Ectodermal cell (in vitro differentiated cells): Measurements from ENCODE around the gene NDUFAF7.
"Not testable (repeated sequence)": the region's sequence is repeated elsewhere in the genome, so short reads cannot be mapped to it uniquely, and the experiment has no call there.

Source experiments
- H3K27ac ChIP-seq: 2 replicates; pipeline ENCODE4 v1.7.0; 2013; ENCODE audit warnings: mild to moderate bottlenecking, low read depth, low read length; ENCODE audit not compliant: insufficient read depth, poor library complexity, severe bottlenecking
- H3K27me3 ChIP-seq: 2 replicates; pipeline ENCODE4 v1.7.0; 2013; ENCODE audit warnings: mild to moderate bottlenecking, low read length; ENCODE audit not compliant: insufficient read depth, control insufficient read depth, poor library complexity, severe bottlenecking
- H3K36me3 ChIP-seq: one replicate; pipeline ENCODE4 v1.7.0; 2013; ENCODE audit warnings: low read length; ENCODE audit not compliant: control insufficient read depth, insufficient read depth
- H3K4me1 ChIP-seq: one replicate; pipeline ENCODE4 v1.7.0; 2013; ENCODE audit warnings: low read length; ENCODE audit not compliant: control insufficient read depth, insufficient read depth
- H3K4me3 ChIP-seq: 2 replicates; pipeline ENCODE4 v1.7.0; 2013; ENCODE audit warnings: low read depth, low read length, control low read depth; ENCODE audit not compliant: insufficient read depth
- H3K9me3 ChIP-seq: 2 replicates; pipeline ENCODE4 v1.7.0; 2013; ENCODE audit warnings: mild to moderate bottlenecking, low read length, moderate library complexity; ENCODE audit not compliant: control insufficient read depth
- WGBS, 2 experiments: methylation state at CpG; one replicate each; pipeline ENCODE4 v1.1.7; 2013; ENCODE audit warnings: missing lambda C conversion rate in 2 of 2; 5-methylcytosine and 5-hydroxymethylcytosine counted together

Gene NDUFAF7

DNA sequence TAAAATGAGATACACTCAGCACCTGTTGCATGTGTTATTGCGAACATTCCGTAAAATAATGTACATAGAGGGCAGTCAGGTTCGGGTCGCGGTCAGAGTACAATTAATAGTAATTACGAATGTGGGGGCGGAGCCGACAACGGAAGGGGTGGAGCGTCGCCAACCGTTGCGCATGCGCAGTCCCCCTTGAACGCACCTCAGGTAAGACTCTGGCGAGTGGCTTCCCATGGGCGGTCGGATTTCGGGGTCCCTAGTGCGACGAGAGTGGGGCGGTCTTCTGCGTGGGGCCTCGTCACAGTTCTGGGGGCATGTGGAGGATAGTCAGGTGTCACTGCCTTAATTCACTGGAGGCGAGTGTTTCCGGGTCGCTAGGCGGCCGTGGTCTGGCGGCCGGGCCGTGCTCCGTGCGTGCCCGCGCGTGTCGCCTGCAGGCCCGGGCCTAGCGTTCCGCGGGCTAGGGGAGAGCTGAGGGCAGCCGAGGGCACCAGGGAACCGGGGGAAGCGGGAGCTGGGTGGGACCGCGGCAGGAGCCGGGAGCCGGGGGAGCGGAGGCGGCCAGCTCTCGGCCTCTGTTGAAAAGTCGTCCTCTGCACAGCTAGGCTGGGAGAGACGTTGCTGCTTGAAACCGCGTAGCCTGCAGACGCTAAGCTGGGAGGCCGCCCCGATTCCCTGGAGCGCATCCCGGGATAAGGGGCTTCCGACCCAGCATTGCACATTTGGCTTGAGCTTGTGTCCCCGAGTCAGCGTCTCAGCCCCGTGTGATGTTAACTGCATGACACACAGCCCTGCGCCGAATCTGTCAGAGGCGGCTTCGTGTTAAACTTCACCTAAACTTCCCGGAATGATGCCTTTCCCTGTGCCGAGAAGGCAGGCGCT is 34.9 kb upstream of the NDUFAF7 start, which contains the start of gene CEBPZOS:
TSS of gene CEBPZOS (plus strand) at position 177 of the 876 bp plus-strand sequence. CDS start 3,209 bp downstream, outside the sequence.
- Histone ChIP-seq H3K4me3 (peak within 1 kb of the TSS; percentile 51), H3K9me3 (no peaks in the 10 kb centered on the region), H3K36me3 (no peaks in the 10 kb centered on the region), H3K27ac (no peak within 1 kb of the TSS), H3K27me3 (no peaks in the 10 kb centered on the region), H3K4me1 (peaks cover 3% of the 10 kb centered on the region)
- 63 to 65% methylated on average over 72 of the region's 72 CpGs for WGBS, 2 experiments

DNA sequence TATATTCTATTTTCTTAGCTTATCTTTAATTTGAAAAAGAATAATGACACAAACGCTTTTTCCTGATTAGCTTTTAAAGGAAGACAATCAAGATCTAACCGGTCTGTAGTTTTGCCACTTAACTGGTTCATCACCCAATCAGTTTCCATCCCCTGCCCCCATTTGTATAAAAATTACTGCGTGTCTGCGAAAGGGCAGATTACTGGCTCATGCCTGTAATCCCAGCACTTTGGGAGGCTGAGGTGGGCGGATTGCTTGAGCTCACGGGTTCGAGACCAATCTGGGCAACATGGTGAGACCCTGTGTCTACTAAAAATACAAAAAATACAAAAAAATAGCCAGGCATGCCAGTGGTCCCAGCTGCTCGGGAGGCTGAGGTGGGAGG is 32.8 kb upstream of the NDUFAF7 start:
- peaks cover 2% of the 10 kb centered on the region for H3K9me3 ChIP-seq
- H3K4me3 ChIP-seq: no peak overlapping the region
- H3K4me1 ChIP-seq: no peaks in the 10 kb centered on the region
- no peaks in the 10 kb centered on the region for H3K27me3 ChIP-seq
- no peak overlapping the region for H3K27ac ChIP-seq
- WGBS, 2 experiments: 77 to 83% methylated on average over 8 of the region's 8 CpGs
- peaks cover 13% of the 10 kb centered on the region for H3K36me3 ChIP-seq

DNA sequence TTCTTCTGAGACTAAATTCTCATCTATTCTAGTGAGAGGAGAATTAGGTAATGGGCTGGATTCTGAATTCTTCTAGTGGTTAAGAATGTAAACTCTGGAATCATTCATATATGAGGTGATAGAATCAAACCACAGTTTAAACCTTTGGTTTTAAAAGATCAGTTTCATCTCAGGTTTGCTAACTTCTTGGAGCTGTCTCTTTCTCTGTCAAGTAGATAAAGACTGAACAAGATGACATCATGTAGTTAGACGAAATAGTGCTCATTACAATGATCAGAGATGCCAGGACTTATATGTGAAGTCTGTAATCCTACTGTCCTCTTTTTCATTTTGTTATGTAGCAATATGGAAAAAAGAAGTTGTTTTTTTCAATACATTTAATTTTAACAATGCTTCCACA is 30.2 kb upstream of the NDUFAF7 start:
- no peak overlapping the region for H3K27ac ChIP-seq
- 100% methylated on average over 1 of the region's 1 CpG for WGBS, 2 experiments
- no peaks in the 10 kb centered on the region for H3K27me3 ChIP-seq
- peaks cover 26% of the 10 kb centered on the region for H3K36me3 ChIP-seq
- peaks cover 5% of the 10 kb centered on the region for H3K9me3 ChIP-seq
- no peaks in the 10 kb centered on the region for H3K4me1 ChIP-seq
- H3K4me3 ChIP-seq: no peak overlapping the region

DNA sequence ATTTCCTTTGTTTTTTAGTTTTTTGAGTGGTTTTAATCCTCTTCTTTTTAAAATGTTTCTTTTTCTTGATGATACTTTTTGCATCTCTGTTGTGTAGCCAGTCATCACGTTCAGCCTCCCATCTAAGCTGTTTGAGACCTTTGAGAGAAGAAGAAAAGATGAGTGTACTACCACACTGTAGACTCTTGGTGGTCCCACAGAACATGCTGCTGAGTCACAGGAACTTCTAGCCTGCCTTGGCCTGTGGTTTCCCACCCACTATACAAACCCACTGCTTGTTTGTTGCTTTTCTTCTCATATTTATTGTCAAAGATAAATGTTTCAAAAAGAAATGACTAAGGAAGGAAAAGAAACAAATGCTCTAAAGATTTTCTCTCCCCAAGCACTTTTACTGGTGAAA is 29.7 kb upstream of the NDUFAF7 start:
- 70 to 92% methylated on average over 1 of the region's 1 CpG for WGBS, 2 experiments
- H3K36me3 ChIP-seq: peaks cover 31% of the 10 kb centered on the region

DNA sequence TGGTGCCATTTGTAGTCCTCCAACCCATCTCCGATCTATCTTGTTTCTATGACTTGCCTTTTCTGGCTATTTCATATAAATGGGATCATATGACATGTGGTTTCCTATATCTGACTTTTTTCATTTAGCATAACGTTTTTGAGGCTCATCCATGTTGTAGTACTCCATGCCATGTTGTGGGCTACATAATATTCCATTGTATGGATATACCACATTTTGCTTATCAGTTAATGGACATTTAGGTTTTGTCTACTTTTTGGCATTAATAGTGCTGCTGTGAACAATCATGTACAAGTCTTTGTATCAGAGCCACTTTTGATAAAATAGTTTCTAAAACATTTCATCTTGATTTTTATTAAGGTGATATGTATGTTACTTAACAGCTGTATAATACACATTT is 27.8 kb upstream of the NDUFAF7 start:
- Histone ChIP-seq H3K4me1 (no peaks in the 10 kb centered on the region), H3K27ac (no peak overlapping the region), H3K9me3 (peaks cover 5% of the 10 kb centered on the region), H3K36me3 (peaks cover 46% of the 10 kb centered on the region), H3K27me3 (no peaks in the 10 kb centered on the region), H3K4me3 (no peak overlapping the region)
- 85 to 100% methylated on average over 1 to 2 of the region's 2 CpGs for WGBS, 2 experiments

More for the DNA sequence above, 29.7 kb upstream of the NDUFAF7 start:
- Histone ChIP-seq H3K27ac (no peak overlapping the region), H3K27me3 (no peaks in the 10 kb centered on the region), H3K4me1 (no peaks in the 10 kb centered on the region), H3K9me3 (peaks cover 5% of the 10 kb centered on the region), H3K4me3 (no peak overlapping the region)

DNA sequence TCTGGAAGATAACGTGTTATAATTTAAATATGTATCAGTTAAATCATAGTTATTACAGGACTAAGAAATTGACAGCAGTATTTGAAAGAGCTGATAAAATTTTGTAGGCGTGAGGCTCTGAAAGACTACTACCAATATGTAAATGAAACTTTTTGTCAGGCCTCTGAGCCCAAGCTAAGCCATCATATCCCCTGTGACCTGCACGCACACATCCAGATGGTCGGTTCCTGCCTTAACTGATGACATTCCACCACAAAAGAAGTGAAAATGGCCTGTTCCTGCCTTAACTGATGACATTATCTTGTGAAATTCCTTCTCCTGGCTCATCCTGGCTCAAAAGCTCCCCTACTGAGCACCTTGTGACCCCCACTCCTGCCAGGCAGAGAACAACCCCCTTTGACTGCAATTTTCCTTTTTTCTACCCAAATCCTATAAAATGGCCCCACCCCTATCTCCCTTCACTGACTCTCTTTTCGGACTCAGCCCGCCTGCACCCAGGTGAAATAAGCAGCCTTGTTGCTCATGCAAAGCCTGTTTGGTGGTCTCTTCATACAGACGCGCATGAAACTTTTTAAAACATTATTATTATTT is 26.3 kb upstream of the NDUFAF7 start:
- H3K27me3 ChIP-seq, H3K4me3 ChIP-seq, H3K27ac ChIP-seq, H3K9me3 ChIP-seq, H3K4me1 ChIP-seq: not testable (repeated sequence)
- 37 to 45% methylated on average over 5 to 8 of the region's 8 CpGs for WGBS, 2 experiments
- peaks cover 61% of the 10 kb centered on the region for H3K36me3 ChIP-seq

DNA sequence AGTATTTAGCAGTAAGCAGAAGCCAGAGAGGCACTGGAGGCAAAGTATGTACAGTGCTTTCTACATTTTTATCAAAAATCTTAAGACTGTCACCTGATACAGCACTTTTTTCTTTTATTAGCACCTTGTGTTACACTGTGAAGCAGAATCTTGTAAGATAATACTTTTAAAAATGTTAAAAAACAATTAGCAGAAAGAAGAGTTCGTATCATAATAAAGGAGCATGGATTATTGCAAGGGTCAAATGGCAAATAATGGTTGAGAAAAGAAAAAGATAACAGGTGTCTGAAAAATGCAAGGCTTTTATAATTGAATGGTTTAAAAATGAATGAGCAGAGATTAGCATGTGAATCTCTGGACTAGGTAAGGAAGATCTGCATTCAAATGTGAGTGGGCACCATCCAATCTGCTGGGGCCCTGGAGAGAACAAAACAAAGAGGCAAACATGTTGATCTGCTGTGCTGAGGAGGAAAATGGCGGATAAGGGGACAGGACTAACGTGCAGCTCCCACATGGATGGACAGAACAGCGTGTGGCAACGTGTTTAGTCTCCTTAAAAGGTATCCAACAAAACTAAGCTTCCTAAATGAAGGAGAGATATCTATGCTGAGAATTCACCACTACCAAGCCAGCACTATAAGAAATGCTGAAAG is 25.6 kb upstream of the NDUFAF7 start:
- Histone ChIP-seq H3K9me3 (peaks cover 5% of the 10 kb centered on the region), H3K27me3 (no peaks in the 10 kb centered on the region), H3K4me3 (no peak overlapping the region), H3K36me3 (peaks cover 67% of the 10 kb centered on the region), H3K27ac (peak overlapping the region; percentile 54), H3K4me1 (no peaks in the 10 kb centered on the region)
- 49 to 54% methylated on average over 5 of the region's 5 CpGs for WGBS, 2 experiments

DNA sequence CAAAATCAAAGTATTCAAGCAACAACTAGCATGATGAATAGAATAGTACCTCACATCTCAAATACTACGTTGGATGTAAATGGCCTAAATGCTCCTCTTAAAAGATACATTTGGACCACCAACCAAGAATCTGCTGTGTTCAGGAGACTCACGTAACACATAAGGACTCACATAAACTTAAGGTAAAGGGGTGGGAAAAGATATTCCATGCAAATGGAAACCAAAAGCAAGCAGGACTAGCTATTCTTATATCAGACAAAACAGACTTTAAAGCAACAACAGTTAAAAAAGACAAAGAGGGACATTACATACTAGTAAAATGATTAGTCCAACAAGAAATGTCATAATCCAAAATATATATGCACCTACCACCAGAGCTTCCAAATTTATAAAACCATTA is 24.7 kb upstream of the NDUFAF7 start:
- 82 to 93% methylated on average over 2 of the region's 2 CpGs for WGBS, 2 experiments
- H3K9me3 ChIP-seq, H3K4me3 ChIP-seq, H3K4me1 ChIP-seq, H3K27me3 ChIP-seq, H3K27ac ChIP-seq: not testable (repeated sequence)
- peaks cover 74% of the 10 kb centered on the region for H3K36me3 ChIP-seq

DNA sequence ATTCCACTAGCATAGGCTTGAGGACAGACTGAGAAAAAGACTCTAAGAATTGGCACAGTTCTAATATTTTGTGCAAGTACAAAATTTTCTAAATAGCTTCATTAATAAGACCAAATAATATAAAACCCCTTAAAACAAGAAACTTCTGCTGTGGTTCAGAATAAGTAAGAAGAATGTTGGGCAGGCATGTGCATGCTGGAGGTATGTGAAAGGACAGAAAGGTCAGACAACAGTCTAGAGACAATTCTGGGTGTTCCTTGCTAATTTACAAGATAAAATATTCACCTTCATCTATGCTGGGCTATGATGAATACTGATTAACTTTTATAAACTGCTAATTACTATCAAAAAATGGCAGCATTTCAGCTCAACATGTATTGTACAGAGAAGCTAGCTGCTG is 20.2 kb upstream of the NDUFAF7 start:
- H3K36me3 ChIP-seq: peaks cover 72% of the 10 kb centered on the region

DNA sequence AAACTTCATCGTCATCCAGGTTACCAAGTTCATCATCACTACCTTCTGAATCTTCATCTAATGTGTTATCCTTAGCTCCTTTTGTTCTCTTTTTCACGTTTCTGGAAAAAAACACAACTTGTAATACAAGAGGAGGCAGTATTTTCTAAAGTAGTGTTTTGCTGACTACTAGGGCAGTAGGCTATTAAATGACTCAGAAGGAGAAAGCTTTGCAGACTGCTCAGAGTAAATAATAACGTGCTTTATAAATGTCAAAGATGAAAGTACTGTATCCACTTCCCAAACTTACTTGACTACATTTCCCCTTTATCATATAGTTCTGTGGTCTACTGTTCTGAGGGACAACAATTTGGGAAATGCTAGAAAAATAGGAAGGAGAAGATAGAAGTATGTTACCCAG is 19.5 kb upstream of the NDUFAF7 start:
- no peaks in the 10 kb centered on the region for H3K4me1 ChIP-seq
- peaks cover 70% of the 10 kb centered on the region for H3K36me3 ChIP-seq
- H3K4me3 ChIP-seq: no peak overlapping the region
- H3K27me3 ChIP-seq: no peaks in the 10 kb centered on the region
- WGBS, 2 experiments: 94% methylated on average over 1 to 3 of the region's 3 CpGs
- no peaks in the 10 kb centered on the region for H3K9me3 ChIP-seq
- H3K27ac ChIP-seq: no peak overlapping the region

More for the DNA sequence above, 20.2 kb upstream of the NDUFAF7 start:
- H3K27ac ChIP-seq: no peak overlapping the region
- no peak overlapping the region for H3K4me3 ChIP-seq
- no peaks in the 10 kb centered on the region for H3K27me3 ChIP-seq
- no peaks in the 10 kb centered on the region for H3K4me1 ChIP-seq
- no peaks in the 10 kb centered on the region for H3K9me3 ChIP-seq
